ENCODE data around the gene SUCO. TPM values are rescaled to one million over a fixed set of nuclear protein-coding genes. Genes with fewer than 3 reads are reported as not detected.

Gene SUCO
- total and polyA plus RNA-seq, 2 experiments from 2014 or later: 18.0 to 49.8 TPM

- TF ChIP-seq, protein P1, sequence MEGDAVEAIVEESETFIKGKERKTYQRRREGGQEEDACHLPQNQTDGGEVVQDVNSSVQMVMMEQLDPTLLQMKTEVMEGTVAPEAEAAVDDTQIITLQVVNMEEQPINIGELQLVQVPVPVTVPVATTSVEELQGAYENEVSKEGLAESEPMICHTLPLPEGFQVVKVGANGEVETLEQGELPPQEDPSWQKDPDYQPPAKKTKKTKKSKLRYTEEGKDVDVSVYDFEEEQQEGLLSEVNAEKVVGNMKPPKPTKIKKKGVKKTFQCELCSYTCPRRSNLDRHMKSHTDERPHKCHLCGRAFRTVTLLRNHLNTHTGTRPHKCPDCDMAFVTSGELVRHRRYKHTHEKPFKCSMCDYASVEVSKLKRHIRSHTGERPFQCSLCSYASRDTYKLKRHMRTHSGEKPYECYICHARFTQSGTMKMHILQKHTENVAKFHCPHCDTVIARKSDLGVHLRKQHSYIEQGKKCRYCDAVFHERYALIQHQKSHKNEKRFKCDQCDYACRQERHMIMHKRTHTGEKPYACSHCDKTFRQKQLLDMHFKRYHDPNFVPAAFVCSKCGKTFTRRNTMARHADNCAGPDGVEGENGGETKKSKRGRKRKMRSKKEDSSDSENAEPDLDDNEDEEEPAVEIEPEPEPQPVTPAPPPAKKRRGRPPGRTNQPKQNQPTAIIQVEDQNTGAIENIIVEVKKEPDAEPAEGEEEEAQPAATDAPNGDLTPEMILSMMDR (conservative IDR thresholded peaks at IDR 0.05; ENCODE audit: low read depth in 2 of 2): no peak
- TF ChIP-seq JUNB (IDR thresholded peaks at IDR 0.05; ENCODE audit: unreplicated experiment) (no peak), STAT1 (IDR thresholded peaks at IDR 0.05; ENCODE audit: unreplicated experiment) (no peak)
- TF ChIP-seq, protein P2, sequence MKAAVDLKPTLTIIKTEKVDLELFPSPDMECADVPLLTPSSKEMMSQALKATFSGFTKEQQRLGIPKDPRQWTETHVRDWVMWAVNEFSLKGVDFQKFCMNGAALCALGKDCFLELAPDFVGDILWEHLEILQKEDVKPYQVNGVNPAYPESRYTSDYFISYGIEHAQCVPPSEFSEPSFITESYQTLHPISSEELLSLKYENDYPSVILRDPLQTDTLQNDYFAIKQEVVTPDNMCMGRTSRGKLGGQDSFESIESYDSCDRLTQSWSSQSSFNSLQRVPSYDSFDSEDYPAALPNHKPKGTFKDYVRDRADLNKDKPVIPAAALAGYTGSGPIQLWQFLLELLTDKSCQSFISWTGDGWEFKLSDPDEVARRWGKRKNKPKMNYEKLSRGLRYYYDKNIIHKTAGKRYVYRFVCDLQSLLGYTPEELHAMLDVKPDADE (IDR thresholded peaks at IDR 0.05): no peak
Observed at GRCh38 chr1:172507741-172508140, 25.2 kb upstream of the SUCO start (continued).

- Mint-ChIP-seq H3K27ac (no peak overlapping the region), H3K36me3 (ENCODE audit: low read depth) (no peaks in the 10 kb centered on the region), H3K27me3 (ENCODE audit: insufficient read depth, low read depth, poor library complexity) (no peaks in the 10 kb centered on the region), H3K4me1 (no peaks in the 10 kb centered on the region), H3K9me3 (no peaks in the 10 kb centered on the region), H3K4me3 (no peak overlapping the region)
- no peaks in the 10 kb centered on the region for H3K4me1 ChIP-seq (ENCODE audit: insufficient read depth)
- TF ChIP-seq, protein P2 (IDR thresholded peaks at IDR 0.05): no peak
- ATAC-seq (no peak), DNase-seq (ENCODE audit: low spot score) (no peak)
- H4K20me1 ChIP-seq (replicated peaks; ENCODE audit: insufficient read depth): no peaks in the 10 kb centered on the region
- no peak overlapping the region for H2AFZ ChIP-seq
- no peak overlapping the region for H3K4me3 ChIP-seq
- no peaks in the 10 kb centered on the region for H3F3A ChIP-seq (replicated peaks; ENCODE audit: low read depth)
- no peaks in the 10 kb centered on the region for H3K36me3 ChIP-seq (ENCODE audit: insufficient read depth)
- H3K27ac ChIP-seq (ENCODE audit: low read depth): no peak overlapping the region
- no peaks in the 10 kb centered on the region for H3K27me3 ChIP-seq (ENCODE audit: insufficient read depth)
- H3K79me2 ChIP-seq (replicated peaks; ENCODE audit: insufficient read depth): no peaks in the 10 kb centered on the region
- no peaks in the 10 kb centered on the region for H3K9me2 ChIP-seq (ENCODE audit: insufficient read depth)
- H3K4me2 ChIP-seq: no peak overlapping the region
Observed at GRCh38 chr1:172510479-172510878, 22.5 kb upstream of the SUCO start.

GRCh38 chr1:172512591-172512990 is 20.4 kb upstream of the SUCO start:
- no peaks in the 10 kb centered on the region for H3K9me2 ChIP-seq (ENCODE audit: insufficient read depth)
- no peak overlapping the region for H3K4me3 Mint-ChIP-seq
- no peaks in the 10 kb centered on the region for H4K20me1 ChIP-seq (replicated peaks; ENCODE audit: insufficient read depth)
- no peaks in the 10 kb centered on the region for H3K4me1 ChIP-seq (ENCODE audit: insufficient read depth)
- H3K27me3 Mint-ChIP-seq (ENCODE audit: insufficient read depth, low read depth, poor library complexity): no peaks in the 10 kb centered on the region
- no peak overlapping the region for H3K27ac Mint-ChIP-seq
- no peaks in the 10 kb centered on the region for H3K4me1 Mint-ChIP-seq
- no peaks in the 10 kb centered on the region for H3K27me3 ChIP-seq (ENCODE audit: insufficient read depth)
- no peaks in the 10 kb centered on the region for H3K36me3 ChIP-seq (ENCODE audit: insufficient read depth)
- H3K36me3 Mint-ChIP-seq (ENCODE audit: low read depth): no peaks in the 10 kb centered on the region
- H3K4me3 ChIP-seq: no peak overlapping the region
- H3F3A ChIP-seq (replicated peaks; ENCODE audit: low read depth): no peaks in the 10 kb centered on the region
- H3K9me3 Mint-ChIP-seq: no peaks in the 10 kb centered on the region
- no peak overlapping the region for H3K4me2 ChIP-seq
- ATAC-seq (no peak), DNase-seq (ENCODE audit: low spot score) (no peak)
- H2AFZ ChIP-seq: no peak overlapping the region
- no peaks in the 10 kb centered on the region for H3K79me2 ChIP-seq (replicated peaks; ENCODE audit: insufficient read depth)
- no peak overlapping the region for H3K27ac ChIP-seq (ENCODE audit: low read depth)
- TF ChIP-seq ZNF331 (CRISPR knock-in tag; IDR thresholded peaks at IDR 0.05; ENCODE audit: low read depth): no peak
- no peak for TF ChIP-seq EZH2phosphoT487 (IDR thresholded peaks at IDR 0.05; ENCODE audit: unreplicated experiment)
